Osteoblast (primary cell): Measurements from ENCODE around the gene NAXD. TPM values are rescaled to one million over a fixed set of nuclear protein-coding genes. Genes with fewer than 3 reads are reported as not detected.

Experiments
- DNase-seq: peaks from one replicate; pipeline ENCODE4 v3.0.0; 2011; ENCODE audit warnings: low spot score, mixed read lengths; ENCODE audit not compliant: insufficient read length; ENCODE audit errors: missing footprints
- H2AFZ ChIP-seq: 2 replicates; pipeline ENCODE4 v1.6.0; 2011; ENCODE audit warnings: mild to moderate bottlenecking, low read length
- H3K27ac ChIP-seq: 2 replicates; pipeline ENCODE4 v1.5.1; 2011; ENCODE audit warnings: mild to moderate bottlenecking, low read depth, low read length, moderate library complexity
- H3K27me3 ChIP-seq: 2 replicates; pipeline ENCODE4 v1.6.0; 2012; ENCODE audit warnings: mild to moderate bottlenecking, control low read depth, inconsistent platforms, low read length, moderate library complexity; ENCODE audit not compliant: insufficient read depth
- H3K36me3 ChIP-seq: 2 replicates; pipeline ENCODE4 v1.5.1; 2011; ENCODE audit warnings: mild to moderate bottlenecking, low read length, control low read depth, moderate library complexity; ENCODE audit not compliant: insufficient read depth
- H3K4me1 ChIP-seq: 2 replicates; pipeline ENCODE4 v1.5.1; 2011; ENCODE audit warnings: mild to moderate bottlenecking, low read length, control low read depth, moderate library complexity; ENCODE audit not compliant: insufficient read depth
- H3K4me2 ChIP-seq: 2 replicates; pipeline ENCODE4 v1.6.0; 2011; ENCODE audit warnings: mild to moderate bottlenecking, low read length; ENCODE audit not compliant: insufficient read depth
- H3K4me3 ChIP-seq: fragments of 200-600 bp; sonication (generic); 3 replicates; pipeline ENCODE4 v1.5.1; 2012; ENCODE audit warnings: mild to moderate bottlenecking, low read length, inconsistent platforms; ENCODE audit not compliant: insufficient read depth
- H3K79me2 ChIP-seq: 2 replicates; pipeline ENCODE4 v1.6.0; 2012; ENCODE audit warnings: mild to moderate bottlenecking, low read length, control low read depth, inconsistent platforms; ENCODE audit not compliant: insufficient read depth
- H3K9me3 ChIP-seq: 2 replicates; pipeline ENCODE4 v1.5.1; 2011; ENCODE audit warnings: low read depth, low read length, control low read depth
- H4K20me1 ChIP-seq: 2 replicates; pipeline ENCODE4 v1.6.0; 2012; ENCODE audit warnings: mild to moderate bottlenecking, low read length, control low read depth; ENCODE audit not compliant: insufficient read depth
- CTCF ChIP-seq: IDR thresholded peaks from 2 replicates; pipeline ENCODE4 v1.5.1; 2011; ENCODE audit warnings: mild to moderate bottlenecking, low read depth, low read length, moderate library complexity; ENCODE audit errors: extremely low read depth
- total RNA-seq: library from RNA; depleted of rRNA; stranded (reverse); fragments of >200 nt; gene quantifications from 2 replicates; pipeline ENCODE4 v1.2.3, GENCODE V29; 2012

NAXD gene
- total RNA-seq, 1 donor, result 15.9 TPM

GRCh38 chr13:110643768-110644421, 28.6 kb downstream of the NAXD start:
- DNase-seq, result no peak
- peaks cover 45% of the 10 kb centered on the region for H3K36me3 ChIP-seq

GRCh38 chr13:110644892-110645521, 29.7 kb downstream of the NAXD start:
- Histone ChIP-seq H3K4me2 (no peak overlapping the region), H2AFZ (no peak overlapping the region), H3K9me3 (no peaks in the 10 kb centered on the region), H3K27ac (no peak overlapping the region), H4K20me1 (peaks cover 19% of the 10 kb centered on the region), H3K36me3 (peaks cover 36% of the 10 kb centered on the region), H3K79me2 (peaks cover 3% of the 10 kb centered on the region), H3K27me3 (no peaks in the 10 kb centered on the region), H3K4me3 (no peak overlapping the region), H3K4me1 (peaks cover 5% of the 10 kb centered on the region)
- peak; percentile 99 for DNase-seq
- TF ChIP-seq CTCF, result peak; percentile 34

More at GRCh38 chr13:110643768-110644421, 28.6 kb downstream of the NAXD start:
- H3K4me1 ChIP-seq, result peaks cover 5% of the 10 kb centered on the region
- H4K20me1 ChIP-seq, result peaks cover 19% of the 10 kb centered on the region
- H3K27ac ChIP-seq, result no peak overlapping the region
- no peak overlapping the region for H3K4me3 ChIP-seq
- peaks cover 3% of the 10 kb centered on the region for H3K79me2 ChIP-seq
- no peaks in the 10 kb centered on the region for H3K27me3 ChIP-seq
- TF ChIP-seq CTCF, result no peak
- H3K4me2 ChIP-seq, result no peak overlapping the region
- no peaks in the 10 kb centered on the region for H3K9me3 ChIP-seq
- H2AFZ ChIP-seq, result no peak overlapping the region

DNA sequence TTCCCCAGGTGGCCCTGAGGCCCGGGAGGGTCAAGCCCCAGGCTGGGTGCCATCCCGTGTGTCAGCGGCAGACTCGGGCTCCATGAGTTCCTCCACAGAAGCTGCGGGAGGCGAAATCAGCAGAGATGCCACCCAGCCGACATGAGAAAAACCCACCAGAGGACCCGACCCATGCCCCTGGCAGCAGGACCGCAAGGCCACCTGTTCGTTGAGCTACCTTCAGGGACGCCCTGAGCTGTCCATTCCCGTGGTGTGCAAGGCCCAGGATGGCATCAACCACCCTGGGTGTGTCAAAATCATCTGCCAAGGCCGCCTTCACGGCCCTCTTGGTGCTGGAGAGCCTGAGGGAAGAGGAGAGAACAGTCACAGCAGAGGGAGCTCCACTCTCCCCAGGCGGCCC, 30.4 kb downstream of the NAXD start:
- Histone ChIP-seq H3K9me3 (no peaks in the 10 kb centered on the region), H3K36me3 (peaks cover 37% of the 10 kb centered on the region), H3K27ac (no peak overlapping the region), H3K27me3 (no peaks in the 10 kb centered on the region), H2AFZ (no peak overlapping the region), H3K4me3 (no peak overlapping the region), H3K4me1 (peaks cover 5% of the 10 kb centered on the region), H3K79me2 (peaks cover 3% of the 10 kb centered on the region), H4K20me1 (peaks cover 16% of the 10 kb centered on the region), H3K4me2 (no peak overlapping the region)
- TF ChIP-seq CTCF, result no peak
- no peak for DNase-seq

DNA sequence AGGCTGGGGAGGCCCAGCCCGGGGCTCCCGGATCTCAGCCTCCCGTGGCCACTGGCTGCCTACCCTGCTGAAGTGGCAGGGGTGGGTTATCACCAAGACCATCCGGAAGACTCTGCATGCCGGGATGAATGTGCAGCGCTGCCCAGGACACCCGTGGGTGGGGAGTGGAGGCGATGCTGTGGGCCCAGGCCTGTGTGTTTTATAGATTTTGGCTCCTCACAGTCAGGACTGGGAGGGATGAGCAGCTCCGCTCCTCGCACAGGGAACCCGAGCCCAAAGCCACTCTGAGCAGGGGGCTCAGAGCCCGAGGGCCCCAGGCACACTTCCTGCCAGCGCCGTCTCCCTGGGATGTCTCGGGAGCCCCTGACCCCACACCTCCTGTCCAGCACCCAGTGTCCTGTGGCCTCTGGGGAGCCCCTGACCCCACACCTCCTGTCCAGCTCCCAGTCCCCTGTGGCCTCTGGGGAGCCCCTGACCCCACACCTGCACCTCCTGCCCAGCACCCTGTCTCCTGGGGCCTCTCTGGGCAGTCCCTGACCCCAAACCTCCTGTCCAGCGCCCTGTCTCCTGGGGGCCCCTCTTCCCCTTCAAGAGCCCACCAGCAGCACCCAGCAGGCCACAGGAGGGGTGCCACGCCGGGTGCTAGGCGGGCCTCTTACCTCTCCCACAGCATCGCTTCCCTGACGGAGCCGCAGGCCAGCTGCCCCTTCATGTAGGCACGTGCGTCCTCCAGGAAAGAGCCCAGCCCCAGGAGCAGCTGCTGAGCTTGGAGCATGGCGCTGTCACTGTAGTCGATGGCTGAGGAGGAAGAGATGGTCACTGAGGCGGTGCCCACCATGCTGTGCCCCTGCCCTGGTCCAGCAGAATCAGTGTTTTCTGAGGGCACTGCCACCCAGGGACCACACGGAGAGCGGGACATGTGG, 31.4 kb downstream of the NAXD start:
- Histone ChIP-seq H4K20me1 (peaks cover 16% of the 10 kb centered on the region), H3K27me3 (no peaks in the 10 kb centered on the region), H3K79me2 (peaks cover 3% of the 10 kb centered on the region), H3K4me2 (no peak overlapping the region), H3K4me3 (no peak overlapping the region), H3K9me3 (no peaks in the 10 kb centered on the region), H3K36me3 (peaks cover 30% of the 10 kb centered on the region), H3K27ac (no peak overlapping the region), H3K4me1 (peaks cover 5% of the 10 kb centered on the region), H2AFZ (no peak overlapping the region)
- TF ChIP-seq CTCF, result no peak
- no peak for DNase-seq
